COR-L47 (cell line): Measurements from ENCODE around the gene FAM20B.
"Not testable (repeated sequence)": the region's sequence is repeated elsewhere in the genome, so short reads cannot be mapped to it uniquely, and the experiment has no call there.

ENCODE experiments used
- DNase-seq: peaks from one replicate; lab custom pipeline; 2025; lab: John Stamatoyannopoulos, UW

Gene FAM20B

DNA sequence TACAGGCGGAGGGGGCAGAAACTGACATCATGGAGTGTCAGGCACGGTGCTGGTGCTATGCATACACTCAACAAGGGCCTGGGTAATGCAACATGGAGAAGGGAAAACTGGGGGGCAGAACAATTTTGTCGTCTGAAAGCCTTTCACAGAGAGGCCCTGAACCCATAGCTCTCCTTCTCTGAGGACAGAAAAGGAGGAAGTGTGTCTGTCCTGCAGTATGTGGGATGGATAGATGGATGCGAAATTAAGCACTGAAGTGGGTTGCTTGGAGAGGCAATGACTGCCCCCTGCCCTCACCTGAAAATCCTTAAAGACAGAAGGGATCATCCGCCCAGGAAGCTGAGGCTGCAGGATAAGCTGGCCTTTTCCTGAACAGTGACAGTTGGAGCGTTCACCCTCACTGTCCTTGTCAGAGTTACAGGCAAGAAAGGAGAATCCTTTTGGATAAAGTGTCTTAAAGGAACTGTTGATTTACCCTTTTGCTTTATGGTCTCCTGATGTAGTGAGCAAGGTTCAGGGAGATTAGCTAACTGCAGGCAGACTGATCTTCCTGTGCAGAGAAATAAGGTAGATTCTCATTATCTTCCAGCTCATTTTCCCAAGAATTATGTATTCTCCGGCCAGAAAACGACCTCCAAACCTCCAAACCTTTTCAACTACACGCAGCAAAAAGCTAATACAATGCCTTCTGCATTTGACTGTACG lies 1.6 kb upstream of the FAM20B start:
- DNase-seq: no peak

DNA sequence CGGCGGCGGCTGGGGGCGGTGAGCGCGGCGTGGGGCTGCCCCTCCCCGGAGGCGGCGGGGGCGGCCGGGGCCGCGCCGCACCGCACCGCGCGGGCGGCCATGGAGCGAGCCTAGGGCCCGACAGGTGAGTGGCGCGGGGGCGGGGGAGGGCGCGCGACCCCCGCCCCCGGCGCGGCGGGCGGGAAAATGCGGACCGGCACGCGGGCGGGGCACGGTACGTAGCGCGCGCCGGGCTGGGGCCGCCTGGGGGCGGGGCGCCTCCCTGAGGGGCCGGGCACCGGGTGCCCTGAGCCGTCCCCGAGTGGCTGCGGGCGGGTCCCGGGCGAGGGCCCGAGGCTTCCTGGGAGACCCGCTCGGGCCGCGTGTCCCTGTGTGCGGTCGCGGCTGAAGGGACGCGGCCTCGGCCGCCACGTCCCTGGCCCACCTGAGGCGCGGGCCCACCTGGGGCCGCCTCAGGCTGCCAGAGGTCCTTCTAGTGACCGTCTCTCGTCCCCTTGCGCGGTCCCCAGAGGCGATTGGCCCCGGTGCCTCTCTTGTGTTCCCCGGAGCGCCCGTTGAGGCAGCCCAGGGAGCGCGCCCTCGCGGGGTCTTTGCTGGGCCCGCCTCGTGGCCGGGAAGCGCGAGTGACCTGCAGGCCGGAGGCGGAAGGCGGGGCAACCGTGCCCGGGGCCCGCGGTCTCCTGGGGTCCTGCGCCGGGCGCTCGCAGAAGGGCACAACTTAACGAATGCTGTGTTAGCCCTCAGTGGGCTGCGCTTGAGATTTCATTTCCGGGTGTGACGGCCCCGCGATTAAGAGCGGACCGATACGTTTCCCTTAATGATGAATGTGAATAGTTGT lies 500 bp downstream of the FAM20B start:
- DNase-seq: peak; percentile 68

DNA sequence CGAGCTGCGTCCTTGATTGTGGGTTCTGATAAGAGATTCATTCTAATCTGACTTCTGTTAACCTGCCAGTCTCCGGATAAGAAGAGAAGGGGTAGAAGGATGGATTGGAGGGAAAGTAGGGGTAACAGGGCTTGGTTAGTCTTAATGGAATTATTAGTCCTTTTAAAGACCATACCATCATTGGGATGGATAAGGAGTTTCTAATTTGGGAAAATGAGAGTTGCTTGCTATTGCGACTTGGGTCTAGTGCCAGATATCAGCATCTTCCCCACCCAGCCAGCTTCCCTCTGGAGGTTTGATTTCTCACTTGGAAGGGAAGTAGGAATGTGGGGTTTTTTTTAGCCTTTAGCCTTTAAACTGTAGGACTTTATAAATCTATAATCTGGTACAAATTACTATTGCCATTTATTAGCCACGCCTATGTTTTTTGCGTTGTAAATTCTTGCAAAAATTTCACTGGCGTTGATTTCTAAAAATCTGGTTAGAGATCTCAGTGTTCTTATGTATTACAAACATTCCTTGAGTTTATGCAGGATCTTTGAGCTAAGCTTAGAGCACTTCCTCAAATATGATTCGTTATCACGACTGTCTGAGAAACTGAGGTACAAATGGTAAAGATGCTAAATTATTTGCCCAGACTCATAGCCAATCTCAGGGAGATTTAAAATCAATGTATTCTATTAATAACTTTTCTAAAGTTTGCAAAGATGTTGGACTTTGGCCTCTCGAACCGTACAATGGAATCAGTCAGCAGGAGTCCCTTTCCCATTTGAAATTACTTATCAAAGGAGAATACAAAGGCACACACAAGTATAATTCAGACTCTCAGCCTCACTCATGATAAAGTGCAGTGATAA lies 1.3 kb downstream of the FAM20B start:
- no peak for DNase-seq

- DNase-seq: no peak
Measured at GRCh38 chr1:179029321-179029759, 3.6 kb downstream of the FAM20B start.

DNA sequence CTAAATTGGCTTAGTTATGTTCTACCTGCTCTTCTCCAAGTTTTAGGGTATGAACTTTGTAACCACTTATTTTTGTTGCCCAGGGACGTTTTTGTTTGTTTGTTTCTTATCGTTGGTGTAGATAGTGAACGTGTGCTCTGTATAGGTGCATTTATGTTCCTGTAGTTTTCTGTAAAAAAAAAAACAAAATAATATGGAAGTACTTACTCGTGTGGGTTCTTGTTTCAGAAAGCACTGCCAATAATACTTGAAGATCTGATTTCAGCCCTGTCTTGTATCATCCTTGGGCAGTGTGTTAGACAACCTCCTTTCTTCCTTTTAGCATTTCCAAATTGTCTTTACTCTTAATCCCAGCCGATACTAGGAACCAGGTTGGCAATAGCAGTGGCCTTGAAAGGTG lies 4.4 kb downstream of the FAM20B start:
- DNase-seq: no peak

- DNase-seq: no peak
Measured at GRCh38 chr1:179030683-179031082, 5.0 kb downstream of the FAM20B start.

DNA sequence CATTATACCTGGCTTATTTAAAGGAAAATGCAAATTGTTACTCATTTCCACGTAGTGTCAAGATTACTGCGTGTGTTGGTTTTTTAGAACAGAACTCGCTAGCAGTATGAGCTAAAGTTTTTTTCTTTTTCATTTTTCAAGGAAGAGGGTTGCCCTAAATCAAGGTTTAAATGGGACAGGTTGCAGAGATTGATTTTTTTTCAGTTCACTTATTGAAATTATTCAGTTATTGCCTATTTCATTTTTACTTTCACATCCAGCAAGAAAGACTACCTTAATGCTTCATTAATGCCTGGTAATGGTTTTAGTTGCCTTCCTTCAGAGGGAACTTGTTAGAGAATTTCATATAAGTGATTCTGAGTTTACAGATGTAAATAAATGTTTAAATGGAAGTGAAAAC lies 5.6 kb downstream of the FAM20B start:
- DNase-seq: no peak

GRCh38 chr1:179031855-179032513 lies 6.3 kb downstream of the FAM20B start:
- no peak for DNase-seq

DNA sequence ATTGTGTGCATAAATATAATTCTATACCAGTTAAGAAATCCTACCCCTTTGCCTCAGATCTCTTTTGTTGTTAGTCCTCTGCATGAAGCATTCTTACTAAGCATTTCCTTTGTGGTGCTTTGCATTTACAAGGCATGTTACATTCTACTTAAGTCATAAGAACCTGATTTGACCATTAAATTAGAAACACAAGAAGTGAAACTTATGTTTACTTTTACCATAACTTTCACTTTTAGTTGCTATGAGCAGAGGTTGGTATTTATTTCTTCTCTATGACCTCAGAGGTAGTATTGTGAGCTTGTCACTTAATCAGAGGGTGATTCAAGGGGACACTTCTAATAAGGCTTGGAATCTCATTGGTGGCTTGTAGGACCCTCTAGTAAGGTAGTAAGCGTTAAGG lies 9.0 kb downstream of the FAM20B start:
- no peak for DNase-seq

- DNase-seq: no peak
Measured at GRCh38 chr1:179036844-179037465, 11.3 kb downstream of the FAM20B start.

DNA sequence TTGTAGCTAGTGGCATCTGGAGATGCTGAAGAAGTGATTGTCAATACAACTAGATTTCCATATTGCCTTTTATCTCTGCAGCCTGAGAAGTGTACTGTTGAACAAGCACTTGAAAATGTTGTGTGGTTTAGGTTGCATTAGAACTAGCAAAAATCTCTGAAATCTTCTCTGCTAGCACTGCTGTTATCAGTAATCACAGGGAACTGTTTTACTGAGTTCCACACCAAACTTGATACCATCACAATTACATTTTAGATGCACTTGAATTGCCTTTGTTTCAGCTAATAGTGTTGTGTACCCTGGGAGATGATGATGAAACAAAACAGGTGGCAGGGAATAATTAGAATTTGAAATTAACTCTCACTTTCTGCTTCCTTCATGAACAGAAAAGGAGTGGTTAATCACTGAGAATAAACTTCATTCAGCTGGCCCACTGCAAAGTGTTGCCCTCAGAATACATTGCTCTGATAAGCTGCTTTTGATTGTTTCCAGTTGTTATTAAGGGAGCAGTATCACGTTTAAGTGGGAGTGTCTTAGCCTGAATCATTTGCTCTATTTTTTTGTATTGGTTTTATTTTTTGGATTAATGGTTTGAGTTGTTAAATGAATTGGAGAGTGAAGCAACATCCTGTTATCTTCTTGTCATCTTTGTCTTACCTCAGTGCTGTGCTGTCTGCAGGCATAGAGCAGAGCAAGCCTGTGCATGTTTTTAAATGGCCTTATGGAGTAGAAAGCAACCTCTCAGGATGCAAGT lies 13.0 kb downstream of the FAM20B start:
- no peak for DNase-seq

DNA sequence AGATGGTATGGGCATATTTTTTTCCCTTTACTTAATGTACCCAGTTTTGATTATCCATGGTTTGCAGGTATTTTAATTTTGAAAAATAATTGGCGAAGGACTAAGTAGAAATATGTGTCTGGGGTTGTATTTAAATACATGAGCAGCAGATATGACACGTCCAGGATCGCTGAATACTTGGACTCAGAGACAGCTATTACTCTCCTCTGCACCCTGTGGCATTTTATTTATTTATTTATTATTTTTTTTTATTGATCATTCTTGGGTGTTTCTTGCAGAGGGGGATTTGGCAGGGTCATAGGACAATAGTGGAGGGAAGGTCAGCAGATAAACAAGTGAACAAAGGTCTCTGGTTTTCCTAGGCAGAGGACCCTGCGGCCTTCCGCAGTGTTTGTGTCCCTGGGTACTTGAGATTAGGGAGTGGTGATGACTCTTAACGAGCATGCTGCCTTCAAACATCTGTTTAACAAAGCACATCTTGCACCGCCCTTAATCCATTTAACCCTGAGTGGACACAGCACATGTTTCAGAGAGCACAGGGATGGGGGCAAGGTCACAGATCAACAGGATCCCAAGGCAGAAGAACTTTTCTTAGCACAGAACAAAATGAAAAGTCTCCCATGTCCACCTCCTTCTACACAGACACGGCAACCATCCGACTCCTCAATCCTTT lies 13.9 kb downstream of the FAM20B start:
- not testable (repeated sequence) for DNase-seq

GRCh38 chr1:179040175-179040551 lies 14.5 kb downstream of the FAM20B start:
- DNase-seq: not testable (repeated sequence)

- DNase-seq: no peak
Measured at GRCh38 chr1:179042087-179042486, 16.4 kb downstream of the FAM20B start.

GRCh38 chr1:179042700-179043099 lies 17.0 kb downstream of the FAM20B start:
- DNase-seq: no peak

DNA sequence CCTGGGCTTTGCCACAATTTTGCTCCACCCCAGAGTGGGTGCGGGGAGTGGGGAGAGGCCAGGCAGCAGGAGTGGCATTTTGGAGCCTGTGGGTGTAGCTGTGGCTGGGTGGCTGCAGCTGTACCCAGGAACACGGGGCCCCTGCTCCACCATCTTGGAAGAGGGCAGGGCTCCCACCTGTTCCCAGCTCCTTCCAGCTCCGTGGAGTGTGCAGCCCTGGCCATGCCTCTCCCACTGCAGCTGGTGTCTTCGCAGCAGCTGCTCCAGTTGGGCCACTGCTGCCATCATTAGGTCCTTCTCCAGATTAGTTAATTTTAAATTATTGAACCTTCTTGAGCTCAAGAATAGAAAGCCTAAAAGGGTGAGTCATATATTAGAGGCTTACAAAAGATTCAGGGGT lies 17.6 kb downstream of the FAM20B start:
- DNase-seq: no peak

- DNase-seq: no peak
Measured at GRCh38 chr1:179043907-179044306, 18.2 kb downstream of the FAM20B start.

DNA sequence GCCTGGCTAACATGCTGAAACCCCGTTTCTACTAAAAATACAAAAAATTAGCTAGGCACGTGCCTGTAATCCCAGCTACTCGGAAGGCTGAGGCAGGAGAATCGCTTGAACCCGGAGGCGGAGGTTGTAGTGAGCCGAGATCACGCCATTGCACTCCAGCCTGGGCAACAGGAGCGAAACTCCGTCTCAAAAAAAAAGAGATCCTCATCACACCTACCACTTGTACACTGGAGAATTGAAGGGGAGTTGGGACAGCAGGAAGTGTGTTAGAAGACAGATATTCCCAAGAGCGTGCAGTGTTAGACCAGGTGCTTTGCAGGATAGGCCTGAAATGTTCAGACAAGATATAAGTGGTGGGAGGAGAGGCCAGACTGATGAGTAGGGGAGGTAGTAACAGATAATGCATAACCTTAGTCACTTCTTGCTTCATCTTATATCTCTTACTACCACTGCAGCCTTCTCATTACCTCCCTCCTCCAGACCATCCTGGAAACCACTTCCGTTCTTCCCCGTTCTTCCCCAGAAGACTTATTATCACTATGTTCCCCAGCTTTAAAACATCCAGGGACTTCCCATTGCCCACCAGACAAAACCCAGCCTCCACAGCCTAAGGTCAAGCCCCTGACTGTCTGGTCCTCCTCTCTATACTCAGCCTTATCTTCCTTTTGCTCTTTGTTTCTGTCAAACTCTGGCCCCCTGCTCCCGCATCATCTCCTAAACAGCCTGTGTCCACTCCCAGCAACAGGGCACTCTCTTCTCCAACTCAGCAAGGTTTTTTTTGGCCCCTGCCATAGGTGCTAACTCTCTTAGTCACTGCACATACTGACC lies 21.3 kb downstream of the FAM20B start:
- DNase-seq: no peak

GRCh38 chr1:179047636-179047997 lies 21.9 kb downstream of the FAM20B start:
- DNase-seq: no peak
